BLaER1 (cell line): ENCODE data around the gene AGTPBP1.
"Not testable (repeated sequence)": the region's sequence is repeated elsewhere in the genome, so short reads cannot be mapped to it uniquely, and the experiment has no call there.

ENCODE experiments used
- H3K27ac ChIP-seq: shearing (Covaris generic); formaldehyde crosslinking; 2 replicates; pipeline ENCODE4 v1.8.1; 2022
- H3K27me3 ChIP-seq: shearing (Covaris generic); formaldehyde crosslinking; 2 replicates; pipeline ENCODE4 v1.8.1; 2022
- H3K36me3 ChIP-seq: shearing (Covaris generic); formaldehyde crosslinking; 2 replicates; pipeline ENCODE4 v1.8.1; 2022
- H3K4me1 ChIP-seq: shearing (Covaris generic); formaldehyde crosslinking; 2 replicates; pipeline ENCODE4 v1.8.1; 2022
- H3K4me2 ChIP-seq: shearing (Covaris generic); formaldehyde crosslinking; 2 replicates; pipeline ENCODE4 v1.8.1; 2022
- H3K4me3 ChIP-seq: shearing (Covaris generic); formaldehyde crosslinking; 2 replicates; pipeline ENCODE4 v1.8.1; 2022
- H3K9ac ChIP-seq: shearing (Covaris generic); formaldehyde crosslinking; 2 replicates; pipeline ENCODE4 v1.8.1; 2022
- H3K9me3 ChIP-seq: shearing (Covaris generic); formaldehyde crosslinking; 2 replicates; pipeline ENCODE4 v1.8.1; 2022
- H4K20me1 ChIP-seq: shearing (Covaris generic); formaldehyde crosslinking; 2 replicates; pipeline ENCODE4 v1.8.1; 2022
- Cebpa-rat ChIP-seq: shearing (Covaris generic); IDR thresholded peaks from 2 replicates; pipeline ENCODE4 v1.8.1; 2022

Gene AGTPBP1, protein sequence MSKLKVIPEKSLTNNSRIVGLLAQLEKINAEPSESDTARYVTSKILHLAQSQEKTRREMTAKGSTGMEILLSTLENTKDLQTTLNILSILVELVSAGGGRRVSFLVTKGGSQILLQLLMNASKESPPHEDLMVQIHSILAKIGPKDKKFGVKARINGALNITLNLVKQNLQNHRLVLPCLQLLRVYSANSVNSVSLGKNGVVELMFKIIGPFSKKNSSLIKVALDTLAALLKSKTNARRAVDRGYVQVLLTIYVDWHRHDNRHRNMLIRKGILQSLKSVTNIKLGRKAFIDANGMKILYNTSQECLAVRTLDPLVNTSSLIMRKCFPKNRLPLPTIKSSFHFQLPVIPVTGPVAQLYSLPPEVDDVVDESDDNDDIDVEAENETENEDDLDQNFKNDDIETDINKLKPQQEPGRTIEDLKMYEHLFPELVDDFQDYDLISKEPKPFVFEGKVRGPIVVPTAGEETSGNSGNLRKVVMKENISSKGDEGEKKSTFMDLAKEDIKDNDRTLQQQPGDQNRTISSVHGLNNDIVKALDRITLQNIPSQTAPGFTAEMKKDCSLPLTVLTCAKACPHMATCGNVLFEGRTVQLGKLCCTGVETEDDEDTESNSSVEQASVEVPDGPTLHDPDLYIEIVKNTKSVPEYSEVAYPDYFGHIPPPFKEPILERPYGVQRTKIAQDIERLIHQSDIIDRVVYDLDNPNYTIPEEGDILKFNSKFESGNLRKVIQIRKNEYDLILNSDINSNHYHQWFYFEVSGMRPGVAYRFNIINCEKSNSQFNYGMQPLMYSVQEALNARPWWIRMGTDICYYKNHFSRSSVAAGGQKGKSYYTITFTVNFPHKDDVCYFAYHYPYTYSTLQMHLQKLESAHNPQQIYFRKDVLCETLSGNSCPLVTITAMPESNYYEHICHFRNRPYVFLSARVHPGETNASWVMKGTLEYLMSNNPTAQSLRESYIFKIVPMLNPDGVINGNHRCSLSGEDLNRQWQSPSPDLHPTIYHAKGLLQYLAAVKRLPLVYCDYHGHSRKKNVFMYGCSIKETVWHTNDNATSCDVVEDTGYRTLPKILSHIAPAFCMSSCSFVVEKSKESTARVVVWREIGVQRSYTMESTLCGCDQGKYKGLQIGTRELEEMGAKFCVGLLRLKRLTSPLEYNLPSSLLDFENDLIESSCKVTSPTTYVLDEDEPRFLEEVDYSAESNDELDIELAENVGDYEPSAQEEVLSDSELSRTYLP

DNA sequence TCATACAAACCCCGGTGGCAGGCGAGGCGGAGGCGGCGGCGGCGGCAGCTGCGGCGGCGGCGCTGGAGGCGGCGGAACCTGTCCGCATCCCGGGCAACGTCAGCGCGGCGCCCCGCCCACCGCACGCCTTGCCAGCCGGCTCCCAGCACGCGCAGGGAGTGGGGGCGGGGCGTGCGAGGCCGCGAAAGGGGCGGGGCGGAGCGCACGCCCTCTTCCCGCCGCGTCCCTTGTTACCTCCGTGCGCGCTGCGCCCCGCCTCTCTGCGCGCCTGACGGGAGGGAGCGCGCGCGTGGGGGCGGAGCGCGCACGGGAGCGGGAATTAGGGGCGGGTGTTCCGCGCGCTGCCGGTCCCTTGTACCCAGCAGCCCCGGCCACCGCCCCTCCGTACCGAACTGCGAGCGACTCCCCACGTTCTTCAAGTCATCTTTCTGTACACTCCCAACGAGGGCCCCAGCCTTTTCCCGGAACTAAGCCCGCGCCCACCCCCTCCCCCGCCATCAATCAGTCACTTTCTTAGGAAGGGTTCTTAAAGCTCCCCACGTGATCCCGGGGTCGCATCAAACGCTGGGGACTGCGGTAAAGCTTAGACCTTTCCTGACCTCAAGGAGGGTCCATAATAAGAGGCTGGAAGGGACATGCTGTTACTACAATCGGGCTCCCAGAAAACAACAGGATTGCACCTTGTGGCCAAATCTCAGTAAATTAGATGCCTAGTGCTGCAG, at the start of gene AGTPBP1:
TSS of gene AGTPBP1 (minus strand) at position 80 of the 722 bp plus-strand sequence. CDS start 29,421 bp downstream, outside the sequence.
- Histone ChIP-seq H3K27ac (peak within 1 kb of the TSS; percentile 85), H3K9me3 (no peaks in the 10 kb centered on the region), H3K36me3 (no peaks in the 10 kb centered on the region), H3K4me1 (peaks cover 28% of the 10 kb centered on the region), H3K9ac (peak within 1 kb of the TSS; percentile 87), H3K4me3 (peak within 1 kb of the TSS; percentile 94), H3K27me3 (no peaks in the 10 kb centered on the region), H3K4me2 (peak within 1 kb of the TSS; percentile 62), H4K20me1 (peaks cover 33% of the 10 kb centered on the region)
- TF ChIP-seq Cebpa-rat = no peak

DNA sequence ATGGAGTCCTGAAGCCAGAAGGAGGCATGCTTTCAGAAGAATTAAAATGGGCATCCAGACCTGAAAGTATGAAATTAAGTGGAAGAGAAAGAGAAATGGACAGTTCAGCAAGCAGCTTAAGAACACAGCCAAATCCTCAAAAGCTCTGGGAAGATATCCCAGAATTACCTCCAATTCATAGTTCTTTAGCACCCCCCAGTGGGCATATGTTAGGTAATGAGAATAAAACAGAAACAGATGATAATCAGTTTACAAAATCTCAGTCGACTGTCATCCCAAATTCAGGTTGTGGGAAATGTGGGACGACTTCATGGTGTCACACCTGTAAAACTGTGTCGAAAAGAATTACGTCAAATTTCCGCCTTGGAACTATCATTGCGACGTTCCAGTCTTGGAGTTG, 44.4 kb upstream of the AGTPBP1 start:
- not testable (repeated sequence) for H3K9ac ChIP-seq, H3K4me2 ChIP-seq, H3K9me3 ChIP-seq, H3K36me3 ChIP-seq, H3K4me3 ChIP-seq, H4K20me1 ChIP-seq, H3K27me3 ChIP-seq, H3K27ac ChIP-seq, H3K4me1 ChIP-seq

DNA sequence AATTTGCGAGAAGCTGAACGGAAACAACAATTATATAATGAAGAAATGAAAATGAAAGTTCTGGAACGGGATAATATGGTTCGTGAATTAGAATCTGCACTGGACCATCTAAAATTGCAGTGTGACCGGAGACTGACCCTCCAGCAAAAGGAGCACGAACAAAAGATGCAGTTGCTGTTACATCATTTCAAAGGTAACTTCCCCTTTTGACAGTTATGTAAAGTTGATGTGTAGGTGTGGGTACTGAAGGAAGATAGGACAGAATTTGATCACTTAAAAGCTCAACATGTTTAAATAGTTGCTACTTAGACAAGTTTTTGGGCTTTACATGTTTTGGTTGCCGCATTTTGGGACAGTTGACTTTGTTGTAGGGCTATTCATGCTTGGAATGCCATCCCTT, 32.1 kb upstream of the AGTPBP1 start:
- H3K36me3 ChIP-seq, H4K20me1 ChIP-seq, H3K4me3 ChIP-seq, H3K27me3 ChIP-seq, H3K9ac ChIP-seq, H3K4me2 ChIP-seq, H3K4me1 ChIP-seq, H3K9me3 ChIP-seq, H3K27ac ChIP-seq: not testable (repeated sequence)

DNA sequence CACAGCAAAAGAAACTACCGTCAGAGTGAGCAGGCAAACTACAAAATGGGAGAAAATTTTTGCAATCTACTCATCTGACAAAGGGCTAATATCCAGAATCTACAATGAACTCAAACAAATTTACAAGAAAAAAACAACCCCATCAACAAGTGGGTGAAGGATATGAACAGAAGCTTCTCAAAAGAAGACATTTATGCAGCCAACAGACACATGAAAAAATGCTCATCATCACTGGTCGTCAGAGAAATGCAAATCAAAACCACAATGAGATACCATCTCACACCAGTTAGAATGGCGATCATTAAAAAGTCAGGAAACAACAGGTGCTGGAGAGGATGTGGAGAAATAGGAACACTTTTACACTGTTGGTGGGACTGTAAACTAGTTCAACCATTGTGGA, 20.0 kb upstream of the AGTPBP1 start:
- not testable (repeated sequence) for H3K27me3 ChIP-seq, H3K27ac ChIP-seq, H3K4me1 ChIP-seq, H3K9me3 ChIP-seq, H3K9ac ChIP-seq, H3K36me3 ChIP-seq, H3K4me2 ChIP-seq, H3K4me3 ChIP-seq, H4K20me1 ChIP-seq

DNA sequence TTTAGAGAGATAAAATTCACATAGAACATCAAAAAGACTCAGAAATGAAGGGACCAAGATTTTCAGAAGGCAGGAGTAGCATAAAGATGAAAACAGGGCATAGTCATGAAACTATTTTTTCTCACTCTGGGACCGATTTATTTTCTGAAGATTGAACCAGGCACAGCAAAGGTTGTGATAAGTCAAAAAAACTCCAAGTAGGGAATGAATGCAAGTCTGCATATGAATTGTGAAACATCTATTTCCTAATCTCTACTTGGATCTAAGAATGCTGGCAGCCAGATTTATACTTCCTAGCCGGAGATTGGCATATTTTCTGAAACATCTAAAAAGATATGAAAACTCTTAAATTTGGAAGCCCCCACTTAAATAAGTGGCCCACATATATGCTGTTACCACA, 16.0 kb upstream of the AGTPBP1 start:
- not testable (repeated sequence) for H3K9me3 ChIP-seq, H3K9ac ChIP-seq, H4K20me1 ChIP-seq, H3K36me3 ChIP-seq, H3K4me3 ChIP-seq, H3K27ac ChIP-seq, H3K4me2 ChIP-seq, H3K27me3 ChIP-seq, H3K4me1 ChIP-seq

DNA sequence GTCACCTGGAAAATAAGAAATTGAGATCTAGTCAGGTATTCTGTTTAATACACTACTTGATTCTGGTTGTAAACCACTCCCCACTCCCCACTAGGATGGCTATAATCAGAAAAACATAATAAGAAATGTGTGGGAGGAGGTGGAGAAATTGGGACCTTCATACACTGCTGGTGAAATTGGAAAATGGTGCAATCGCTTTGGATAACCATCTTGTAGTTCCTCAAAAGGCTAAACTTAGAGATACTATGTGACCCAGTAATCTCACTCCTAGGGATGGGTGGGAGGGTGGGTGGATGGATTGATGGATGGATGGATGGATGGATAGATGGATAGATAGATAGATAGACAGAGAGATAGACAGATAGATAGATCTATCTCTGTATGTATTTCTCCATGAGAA, 14.5 kb upstream of the AGTPBP1 start:
- not testable (repeated sequence) for H4K20me1 ChIP-seq, H3K9me3 ChIP-seq, H3K4me1 ChIP-seq, H3K27me3 ChIP-seq, H3K36me3 ChIP-seq, H3K4me3 ChIP-seq, H3K9ac ChIP-seq, H3K27ac ChIP-seq, H3K4me2 ChIP-seq

DNA sequence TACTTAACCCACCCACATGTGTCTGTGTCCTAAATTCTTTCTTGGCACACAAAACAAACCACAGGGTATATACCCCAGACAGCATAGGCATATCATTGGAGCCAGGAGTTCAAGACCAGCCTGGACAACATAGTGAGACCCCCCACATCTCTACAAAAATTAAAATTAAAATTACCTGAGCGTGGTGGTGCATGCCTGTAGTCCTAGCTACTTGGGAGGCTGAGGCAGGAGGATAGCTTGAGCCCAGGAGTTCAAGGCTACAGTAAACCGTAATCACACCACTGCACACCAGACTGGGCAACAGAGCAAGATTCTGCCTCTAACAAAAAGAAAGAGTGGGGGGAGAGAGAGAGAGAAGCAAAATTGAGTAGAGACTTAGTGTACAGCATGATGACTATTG, 4.6 kb upstream of the AGTPBP1 start:
- Histone ChIP-seq H3K27ac (no peak overlapping the region), H3K4me2 (no peak overlapping the region), H3K4me1 (peaks cover 12% of the 10 kb centered on the region), H3K9ac (no peak overlapping the region), H4K20me1 (peaks cover 3% of the 10 kb centered on the region; the same call in 1 of the 2 replicates), H3K36me3 (no peaks in the 10 kb centered on the region), H3K4me3 (no peak overlapping the region), H3K9me3 (no peaks in the 10 kb centered on the region), H3K27me3 (no peaks in the 10 kb centered on the region)
- no peak for TF ChIP-seq Cebpa-rat

DNA sequence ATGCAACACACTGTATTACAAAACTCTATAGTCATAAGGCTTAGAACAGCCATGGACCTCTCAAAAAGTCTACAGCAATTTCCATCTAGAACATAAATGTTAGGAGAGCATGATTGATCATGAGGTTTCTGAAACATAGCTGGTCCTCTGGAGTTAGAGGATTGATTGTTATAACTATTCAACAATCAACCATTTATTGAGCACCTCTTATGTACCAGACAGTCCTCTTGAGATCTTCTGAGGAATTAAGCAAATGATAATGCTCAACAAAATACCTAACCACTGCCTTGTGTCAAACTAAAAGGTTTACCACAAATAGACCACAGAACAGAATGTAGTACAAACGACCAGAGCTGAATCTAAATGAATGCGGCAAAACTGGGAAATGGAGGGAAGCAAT, 3.4 kb upstream of the AGTPBP1 start:
- Histone ChIP-seq H3K36me3 (no peaks in the 10 kb centered on the region), H3K4me1 (peaks cover 17% of the 10 kb centered on the region), H4K20me1 (peaks cover 14% of the 10 kb centered on the region), H3K4me3 (no peak overlapping the region), H3K27ac (no peak overlapping the region), H3K9me3 (no peaks in the 10 kb centered on the region), H3K27me3 (no peaks in the 10 kb centered on the region), H3K9ac (no peak overlapping the region), H3K4me2 (no peak overlapping the region)
- no peak for TF ChIP-seq Cebpa-rat

DNA sequence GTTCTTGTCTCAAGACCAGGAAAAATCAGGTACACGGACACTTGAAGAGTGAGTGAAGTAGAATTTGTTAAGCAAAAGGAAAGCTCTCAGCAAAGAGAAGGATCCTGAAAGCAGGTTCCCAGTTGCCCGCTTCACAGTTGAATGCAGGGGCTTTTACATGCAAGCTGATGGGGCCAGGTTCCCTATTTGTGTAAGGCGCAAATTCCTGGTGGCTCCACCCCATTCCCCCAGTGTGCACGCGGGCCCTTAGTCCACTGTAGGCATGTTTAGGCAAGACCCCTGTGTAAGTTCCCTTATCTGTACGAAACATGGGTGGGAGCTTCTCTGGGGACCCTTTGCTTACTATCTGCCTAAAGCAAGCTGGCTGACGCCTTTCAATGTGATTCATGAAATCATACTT, 2.7 kb upstream of the AGTPBP1 start:
- no peak for TF ChIP-seq Cebpa-rat
- Histone ChIP-seq H3K36me3 (no peaks in the 10 kb centered on the region), H3K27me3 (no peaks in the 10 kb centered on the region), H3K9me3 (no peaks in the 10 kb centered on the region), H3K4me3 (no peak overlapping the region), H3K27ac (no peak overlapping the region), H4K20me1 (peaks cover 22% of the 10 kb centered on the region), H3K9ac (no peak overlapping the region), H3K4me2 (no peak overlapping the region), H3K4me1 (peaks cover 24% of the 10 kb centered on the region)
